Mesothelial cell of epicardium (in vitro differentiated cells): ENCODE results near the gene BCL11B. TPM values are rescaled to one million over a fixed set of nuclear protein-coding genes. Genes with fewer than 3 reads are reported as not detected.

Experiments used
- DNase-seq, 2 experiments: peaks; one replicate each; pipeline ENCODE4 v3.0.0; 2021; ENCODE audit warnings: low spot score in 2 of 2; ENCODE audit not compliant: unreplicated experiment in 2 of 2
- H3K27ac Mint-ChIP-seq: 2 replicates; pipeline ENCODE4 v1.8.0; 2021; ENCODE audit warnings: mixed read lengths
- H3K27me3 Mint-ChIP-seq: 2 replicates; pipeline ENCODE4 v1.8.0; 2021; ENCODE audit warnings: low read depth, mixed read lengths
- H3K36me3 Mint-ChIP-seq: 2 replicates; pipeline ENCODE4 v1.8.0; 2021; ENCODE audit warnings: mixed read lengths
- H3K4me1 Mint-ChIP-seq: 2 replicates; pipeline ENCODE4 v1.8.0; 2021; ENCODE audit warnings: mixed read lengths
- H3K4me3 Mint-ChIP-seq: 2 replicates; pipeline ENCODE4 v1.8.0; 2021; ENCODE audit warnings: mild to moderate bottlenecking, moderate library complexity, mixed read lengths
- H3K9me3 Mint-ChIP-seq: 2 replicates; pipeline ENCODE4 v1.8.0; 2021; ENCODE audit warnings: mixed read lengths
- total RNA-seq: library from RNA; stranded (reverse); gene quantifications from 3 replicates; pipeline ENCODE4 v1.2.1, GENCODE V29; 2021
- TF ChIP-seq, protein P1 (sequence below): fragments of 200-600 bp; sonication (generic); IDR thresholded peaks from one replicate; pipeline ENCODE4 v1.5.0; 2021; ENCODE audit warnings: antibody characterized with exemption; ENCODE audit not compliant: unreplicated experiment

The BCL11B gene
- total RNA-seq, 1 donor from 2014 or later: 11.8 TPM

DNA sequence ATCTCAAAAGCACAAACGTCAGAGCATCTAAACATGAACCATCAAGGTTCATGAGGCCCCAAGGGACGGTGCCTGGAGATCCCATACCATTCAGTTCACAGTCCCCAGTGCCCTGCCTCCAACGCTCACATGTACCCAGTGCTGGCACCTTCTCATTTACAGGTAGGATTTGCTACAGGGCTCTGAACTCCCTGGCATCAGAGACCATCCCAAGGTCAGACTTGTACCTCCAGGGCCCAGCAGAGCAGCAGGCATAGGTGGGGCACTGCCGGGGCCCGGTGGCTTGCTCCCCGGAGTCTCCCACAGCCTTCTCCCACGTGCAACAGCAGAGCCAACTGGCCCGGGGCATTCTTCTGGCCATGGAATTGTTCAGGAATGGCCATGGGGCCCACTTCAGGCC lies 114.8 kb downstream of the BCL11B start:
- H3K4me1 Mint-ChIP-seq: no peaks in the 10 kb centered on the region
- peaks cover 8% of the 10 kb centered on the region for H3K9me3 Mint-ChIP-seq
- no peaks in the 10 kb centered on the region for H3K36me3 Mint-ChIP-seq
- DNase-seq: no peak
- no peak overlapping the region for H3K27ac Mint-ChIP-seq
- TF ChIP-seq, protein P1, sequence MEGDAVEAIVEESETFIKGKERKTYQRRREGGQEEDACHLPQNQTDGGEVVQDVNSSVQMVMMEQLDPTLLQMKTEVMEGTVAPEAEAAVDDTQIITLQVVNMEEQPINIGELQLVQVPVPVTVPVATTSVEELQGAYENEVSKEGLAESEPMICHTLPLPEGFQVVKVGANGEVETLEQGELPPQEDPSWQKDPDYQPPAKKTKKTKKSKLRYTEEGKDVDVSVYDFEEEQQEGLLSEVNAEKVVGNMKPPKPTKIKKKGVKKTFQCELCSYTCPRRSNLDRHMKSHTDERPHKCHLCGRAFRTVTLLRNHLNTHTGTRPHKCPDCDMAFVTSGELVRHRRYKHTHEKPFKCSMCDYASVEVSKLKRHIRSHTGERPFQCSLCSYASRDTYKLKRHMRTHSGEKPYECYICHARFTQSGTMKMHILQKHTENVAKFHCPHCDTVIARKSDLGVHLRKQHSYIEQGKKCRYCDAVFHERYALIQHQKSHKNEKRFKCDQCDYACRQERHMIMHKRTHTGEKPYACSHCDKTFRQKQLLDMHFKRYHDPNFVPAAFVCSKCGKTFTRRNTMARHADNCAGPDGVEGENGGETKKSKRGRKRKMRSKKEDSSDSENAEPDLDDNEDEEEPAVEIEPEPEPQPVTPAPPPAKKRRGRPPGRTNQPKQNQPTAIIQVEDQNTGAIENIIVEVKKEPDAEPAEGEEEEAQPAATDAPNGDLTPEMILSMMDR: no peak
- H3K27me3 Mint-ChIP-seq: no peaks in the 10 kb centered on the region
- no peak overlapping the region for H3K4me3 Mint-ChIP-seq

DNA sequence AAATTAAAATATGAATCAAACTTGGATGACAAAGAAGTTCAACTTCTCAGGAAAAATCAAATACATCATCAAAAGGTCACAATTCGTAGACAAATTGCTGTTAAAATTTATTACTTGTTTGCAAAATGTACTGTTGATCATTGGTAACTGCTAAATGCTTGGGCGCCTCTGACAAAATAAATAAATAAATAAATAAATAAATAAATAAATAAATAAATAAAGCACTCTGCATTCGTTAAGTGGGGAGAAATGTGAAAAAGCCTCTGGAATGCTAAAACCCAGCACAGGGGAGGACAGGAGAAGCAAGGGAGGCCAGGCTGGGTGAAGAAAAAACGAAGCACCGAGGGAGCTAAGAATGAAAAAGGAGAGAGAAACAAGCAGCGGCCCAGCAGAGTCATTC lies 115.2 kb downstream of the BCL11B start:
- H3K4me3 Mint-ChIP-seq: no peak overlapping the region
- no peak for DNase-seq

DNA sequence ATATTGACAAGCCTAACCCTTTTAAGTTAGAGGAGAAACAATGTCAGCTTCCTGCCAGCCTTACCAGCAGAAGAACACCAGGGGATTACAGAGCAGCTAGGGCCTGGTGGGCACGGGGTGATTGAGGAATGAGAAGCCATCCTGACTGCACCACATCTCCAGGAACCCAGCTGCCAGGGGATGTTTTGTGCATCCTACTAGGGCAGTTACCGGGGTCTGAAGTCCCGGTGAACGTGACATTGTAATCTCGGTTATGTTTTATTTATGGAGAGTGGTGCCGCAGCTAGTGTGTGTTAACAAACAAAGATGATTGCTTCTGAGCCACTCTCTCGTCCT lies 115.9 kb downstream of the BCL11B start:
- no peak overlapping the region for H3K4me3 Mint-ChIP-seq
- peaks cover 3% of the 10 kb centered on the region for H3K9me3 Mint-ChIP-seq
- no peak overlapping the region for H3K27ac Mint-ChIP-seq
- no peaks in the 10 kb centered on the region for H3K36me3 Mint-ChIP-seq
- TF ChIP-seq, protein P1: no peak
- H3K4me1 Mint-ChIP-seq: no peaks in the 10 kb centered on the region
- H3K27me3 Mint-ChIP-seq: no peaks in the 10 kb centered on the region
- DNase-seq: no peak

More for the DNA sequence above, 115.2 kb downstream of the BCL11B start:
- Mint-ChIP-seq H3K36me3 (no peaks in the 10 kb centered on the region), H3K27ac (no peak overlapping the region), H3K27me3 (no peaks in the 10 kb centered on the region), H3K9me3 (peaks cover 8% of the 10 kb centered on the region), H3K4me1 (no peaks in the 10 kb centered on the region)
- TF ChIP-seq, protein P1: no peak

DNA sequence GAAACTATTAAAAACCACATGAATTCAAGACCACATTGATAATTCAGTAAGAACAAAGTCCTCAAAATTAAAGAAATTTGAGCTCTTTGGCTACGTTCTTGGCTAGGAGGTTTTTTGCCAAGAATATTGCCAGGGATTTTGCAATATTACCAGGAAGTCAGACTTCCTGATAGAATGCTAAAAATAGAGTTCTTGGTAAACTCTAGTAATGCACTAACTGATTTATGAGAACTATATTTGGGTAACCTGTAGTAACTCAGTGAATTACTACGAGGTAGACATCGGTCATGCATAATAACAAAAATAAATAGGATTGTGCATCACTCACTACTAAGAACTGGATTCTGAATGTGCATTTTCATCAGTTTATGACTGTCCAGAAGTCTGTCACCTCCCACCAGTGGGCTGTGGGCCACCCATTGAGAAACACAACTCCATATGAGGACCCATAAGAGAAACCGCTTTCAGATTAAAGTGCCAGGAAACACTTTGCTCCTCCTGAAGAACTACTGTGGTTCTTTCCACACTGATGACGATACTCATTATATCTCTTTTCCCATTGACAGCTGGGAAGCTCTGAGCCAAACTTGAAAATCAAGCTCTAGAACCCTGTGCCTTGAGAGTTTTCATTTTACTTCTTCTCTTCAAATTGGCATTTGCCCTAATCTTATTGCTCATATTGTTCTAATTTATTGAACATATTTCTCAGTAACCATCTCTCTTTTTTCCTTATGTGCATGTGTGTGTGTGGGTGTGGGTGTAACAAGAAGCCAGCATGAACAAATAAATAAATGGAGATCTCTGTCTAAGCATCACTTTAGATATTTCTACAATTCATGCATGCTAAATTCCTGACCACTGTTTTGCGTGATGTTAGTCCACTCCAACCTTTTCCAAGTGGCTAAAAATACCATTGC lies 116.6 kb downstream of the BCL11B start:
- Mint-ChIP-seq H3K27ac (no peak overlapping the region), H3K36me3 (no peaks in the 10 kb centered on the region), H3K4me3 (no peak overlapping the region), H3K27me3 (peaks cover 3% of the 10 kb centered on the region), H3K9me3 (no peaks in the 10 kb centered on the region), H3K4me1 (no peaks in the 10 kb centered on the region)
- no peak for DNase-seq
- TF ChIP-seq, protein P1: no peak

DNA sequence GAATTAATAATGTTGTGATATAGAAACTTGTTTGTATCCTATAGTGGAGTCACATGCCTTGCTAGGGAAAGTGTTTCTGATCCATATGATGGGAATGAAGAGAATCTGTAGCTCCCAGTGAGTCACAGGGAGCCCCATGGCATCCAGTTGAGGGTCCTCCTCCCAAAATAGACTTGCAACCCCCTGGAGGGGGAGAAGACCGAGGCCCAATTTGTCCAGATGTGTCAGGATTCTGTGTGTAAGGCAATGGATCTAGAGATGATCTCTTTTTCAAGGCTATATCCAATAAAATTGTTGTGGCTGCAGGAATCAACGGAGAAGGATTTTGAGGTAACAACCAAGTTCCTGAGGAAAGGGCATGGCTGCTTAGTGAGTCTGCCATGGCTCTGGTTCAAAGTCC lies 121.8 kb downstream of the BCL11B start:
- Mint-ChIP-seq H3K4me3 (no peak overlapping the region), H3K9me3 (no peaks in the 10 kb centered on the region), H3K4me1 (no peaks in the 10 kb centered on the region), H3K27me3 (peaks cover 11% of the 10 kb centered on the region), H3K36me3 (no peaks in the 10 kb centered on the region), H3K27ac (no peak overlapping the region)
- DNase-seq: peak in 1 of 2 experiments; percentile 31
- TF ChIP-seq, protein P1: no peak
